H9 (cell line): Measurements from ENCODE around the gene HDAC7. TPM values are rescaled to one million over a fixed set of nuclear protein-coding genes. Genes with fewer than 3 reads are reported as not detected.

ENCODE experiments used
- DNase-seq: peaks from one replicate; pipeline ENCODE4 v3.0.0-alpha.2; 2017
- H2AFZ ChIP-seq: one replicate; pipeline ENCODE4 v1.6.1; 2013; ENCODE audit warnings: mild to moderate bottlenecking, low read length, control low read depth, moderate library complexity
- H2AK5ac ChIP-seq: 2 replicates; pipeline ENCODE4 v1.6.1; 2013; ENCODE audit warnings: low read length, control low read depth, mixed read lengths; ENCODE audit not compliant: insufficient read length
- H2BK120ac ChIP-seq: one replicate; pipeline ENCODE4 v1.6.1; 2013; ENCODE audit warnings: low read depth, mild to moderate bottlenecking, low read length, control low read depth, inconsistent platforms; ENCODE audit not compliant: poor library complexity, severe bottlenecking
- H2BK12ac ChIP-seq: 2 replicates; pipeline ENCODE4 v1.6.1; 2013; ENCODE audit warnings: low read length, control low read depth, mixed read lengths, low read depth; ENCODE audit not compliant: insufficient read length
- H2BK15ac ChIP-seq: 2 replicates; pipeline ENCODE4 v1.6.1; 2013; ENCODE audit warnings: low read depth, low read length, control low read depth
- H2BK20ac ChIP-seq: one replicate; pipeline ENCODE4 v1.6.1; 2013; ENCODE audit warnings: low read depth, mild to moderate bottlenecking, low read length, control low read depth, inconsistent platforms; ENCODE audit not compliant: poor library complexity, severe bottlenecking
- H2BK5ac ChIP-seq: 2 replicates; pipeline ENCODE4 v1.6.1; 2013; ENCODE audit warnings: low read length, control low read depth, mixed read lengths; ENCODE audit not compliant: insufficient read length
- H3K14ac ChIP-seq: 2 replicates; pipeline ENCODE4 v1.6.1; 2013; ENCODE audit warnings: low read length, control low read depth; ENCODE audit not compliant: insufficient read depth
- H3K18ac ChIP-seq: 2 replicates; pipeline ENCODE4 v1.6.1; 2013; ENCODE audit warnings: low read depth, mild to moderate bottlenecking, mixed read lengths, low read length, control low read depth; ENCODE audit not compliant: insufficient read length
- H3K23ac ChIP-seq: 2 replicates; pipeline ENCODE4 v1.6.1; 2013; ENCODE audit warnings: low read length, control low read depth, mixed read lengths, low read depth; ENCODE audit not compliant: insufficient read length
- H3K23me2 ChIP-seq: 2 replicates; pipeline ENCODE4 v1.6.1; 2013; ENCODE audit warnings: low read depth, mild to moderate bottlenecking, mixed read lengths, low read length, control low read depth; ENCODE audit not compliant: insufficient read length, poor library complexity, severe bottlenecking
- H3K27ac ChIP-seq: 2 replicates; pipeline ENCODE4 v1.5.1; 2013; ENCODE audit warnings: low read length, control low read depth, mixed read lengths, low read depth; ENCODE audit not compliant: insufficient read length
- H3K27me3 ChIP-seq: 2 replicates; pipeline ENCODE4 v1.6.1; 2013; ENCODE audit warnings: low read length, control low read depth, inconsistent platforms; ENCODE audit not compliant: insufficient read depth
- H3K4ac ChIP-seq: 2 replicates; pipeline ENCODE4 v1.6.1; 2013; ENCODE audit warnings: low read depth, mild to moderate bottlenecking, control low read depth, inconsistent platforms, low read length, moderate library complexity
- H3K4me1 ChIP-seq: 2 replicates; pipeline ENCODE4 v1.6.1; 2013; ENCODE audit warnings: low read length, control low read depth, inconsistent platforms; ENCODE audit not compliant: insufficient read depth
- H3K4me2 ChIP-seq: 2 replicates; pipeline ENCODE4 v1.6.1; 2013; ENCODE audit warnings: low read length, control low read depth, mixed read lengths; ENCODE audit not compliant: insufficient read length, insufficient read depth
- H3K56ac ChIP-seq: 2 replicates; pipeline ENCODE4 v1.6.1; 2013; ENCODE audit warnings: low read depth, mild to moderate bottlenecking, mixed read lengths, low read length, control low read depth; ENCODE audit not compliant: insufficient read length
- H3K79me1 ChIP-seq: 2 replicates; pipeline ENCODE4 v1.6.1; 2013; ENCODE audit warnings: low read depth, mild to moderate bottlenecking, moderate library complexity, low read length, control low read depth, inconsistent platforms; ENCODE audit not compliant: insufficient read depth, poor library complexity, severe bottlenecking
- H3K79me2 ChIP-seq: 2 replicates; pipeline ENCODE4 v1.6.1; 2013; ENCODE audit warnings: low read length, control low read depth, inconsistent platforms; ENCODE audit not compliant: insufficient read depth
- H3K9ac ChIP-seq: 2 replicates; pipeline ENCODE4 v1.6.1; 2013; ENCODE audit warnings: low read length, control low read depth, mixed read lengths; ENCODE audit not compliant: insufficient read length; ENCODE audit errors: extremely low read depth
- H3K9me3 ChIP-seq: one replicate; pipeline ENCODE4 v1.6.1; 2013; ENCODE audit warnings: low read depth, low read length, inconsistent platforms; ENCODE audit not compliant: control insufficient read depth
- H3T11ph ChIP-seq: one replicate; pipeline ENCODE4 v1.6.1; 2013; ENCODE audit warnings: mild to moderate bottlenecking, low read length, control low read depth, inconsistent platforms
- H4K20me1 ChIP-seq: one replicate; pipeline ENCODE4 v1.6.1; 2013; ENCODE audit not compliant: control insufficient read depth, insufficient read length, insufficient read depth
- H4K5ac ChIP-seq: 2 replicates; pipeline ENCODE4 v1.6.1; 2013; ENCODE audit warnings: low read depth, mild to moderate bottlenecking, mixed read lengths, low read length, control low read depth; ENCODE audit not compliant: insufficient read length
- H4K8ac ChIP-seq: replicated peaks from 2 replicates; pipeline ENCODE4 v1.6.1; 2013; ENCODE audit warnings: low read length, control low read depth, mixed read lengths, low read depth; ENCODE audit not compliant: insufficient read length
- H4K91ac ChIP-seq: 2 replicates; pipeline ENCODE4 v1.6.1; 2013; ENCODE audit warnings: low read depth, mild to moderate bottlenecking, moderate library complexity, mixed read lengths, low read length, control low read depth; ENCODE audit not compliant: insufficient read length
- H3K27ac Mint-ChIP-seq, 3 experiments: 2 replicates in 2 of 3; 3 replicates in 1 of 3; pipeline ENCODE4 v1.8.0; 2020 to 2021; ENCODE audit warnings: mixed read lengths in 3 of 3, mild to moderate bottlenecking in 1 of 3, moderate library complexity in 1 of 3
- H3K27me3 Mint-ChIP-seq: 2 replicates; pipeline ENCODE4 v1.8.0; 2021; ENCODE audit warnings: low read depth, mild to moderate bottlenecking, moderate library complexity, mixed read lengths
- H3K36me3 Mint-ChIP-seq, 3 experiments: 2 replicates in 2 of 3; 3 replicates in 1 of 3; pipeline ENCODE4 v1.8.0; 2020 to 2021; ENCODE audit warnings: low read depth in 3 of 3, mixed read lengths in 3 of 3; ENCODE audit not compliant: insufficient read depth in 1 of 3
- H3K4me1 Mint-ChIP-seq, 2 experiments: 2 replicates each; pipeline ENCODE4 v1.8.0; 2020; ENCODE audit warnings: mixed read lengths in 2 of 2
- H3K4me3 Mint-ChIP-seq, 2 experiments: 2 replicates in 1 of 2; 3 replicates in 1 of 2; pipeline ENCODE4 v1.8.0; 2020 to 2021; ENCODE audit warnings: mild to moderate bottlenecking in 2 of 2, mixed read lengths in 2 of 2, moderate library complexity in 1 of 2
- H3K9me3 Mint-ChIP-seq, 2 experiments: 2 replicates in 1 of 2; 3 replicates in 1 of 2; pipeline ENCODE4 v1.8.0; 2020; ENCODE audit warnings: mild to moderate bottlenecking in 2 of 2, mixed read lengths in 2 of 2, moderate library complexity in 1 of 2
- WGBS: extraction: QIAGEN DNeasy Blood & Tissue Kit; methylation state at CpG from one replicate; pipeline ENCODE4 v1.1.7; 2013; ENCODE audit warnings: missing lambda C conversion rate, low lambda C conversion rate, mixed read lengths; ENCODE audit not compliant: insufficient read length; ENCODE audit errors: extremely low coverage; 5-methylcytosine and 5-hydroxymethylcytosine counted together
- total RNA-seq: library from RNA; stranded (reverse); gene quantifications from 2 replicates; pipeline ENCODE4 v1.2.1, GENCODE V29; 2021
- TF ChIP-seq, protein P1 (sequence below): fragments of 200-600 bp; sonication (generic); conservative IDR thresholded peaks from 3 replicates; pipeline ENCODE4 v1.8.0; 2021; ENCODE audit warnings: antibody characterized with exemption, mild to moderate bottlenecking

HDAC7 gene
- total RNA-seq, 1 experiment from 2014 or later = 72.1 TPM

DNA sequence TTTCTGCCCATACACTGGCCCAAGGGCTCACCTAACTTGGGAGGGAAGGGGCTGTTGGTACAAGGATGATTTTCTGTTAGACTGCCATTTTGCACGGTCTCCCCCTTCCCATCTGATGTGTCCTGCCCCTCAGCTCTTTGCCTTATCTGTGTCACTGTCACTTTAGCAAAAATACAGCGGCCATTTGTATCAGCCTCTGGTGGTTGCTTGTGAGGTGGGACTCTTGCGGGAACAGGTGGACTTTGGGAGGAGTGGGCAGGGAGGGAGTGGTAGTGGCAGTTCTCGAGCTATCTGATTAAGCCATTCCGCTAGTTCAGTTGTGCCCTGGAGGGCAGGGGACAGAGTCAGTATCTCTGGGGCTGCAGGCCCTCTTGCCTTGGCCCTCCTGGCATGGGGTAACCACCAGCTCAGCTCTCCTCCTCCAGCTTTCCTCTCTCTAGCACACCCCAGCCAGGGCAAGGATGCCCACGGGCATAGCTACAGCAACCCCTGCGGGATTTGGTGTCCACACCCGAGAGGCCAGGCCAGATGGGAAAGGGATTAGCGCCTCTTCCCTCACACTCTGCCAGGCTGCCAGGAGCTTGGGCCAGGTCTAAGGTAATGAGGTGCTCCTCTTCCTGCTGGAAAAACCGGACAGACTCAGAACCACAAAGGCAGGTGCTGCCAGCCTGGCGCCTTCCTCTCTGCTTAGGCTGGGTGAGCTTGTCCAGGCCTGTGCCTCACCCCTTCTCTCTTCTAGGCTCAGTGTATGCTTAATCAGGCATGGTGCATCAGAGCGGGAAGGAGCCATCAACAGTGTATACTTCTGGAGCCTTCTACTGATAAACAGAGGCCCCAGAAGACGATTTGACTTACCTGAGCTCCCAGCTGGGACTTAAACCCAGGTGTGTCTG lies 38.0 kb downstream of the HDAC7 start:
- Histone ChIP-seq H3K14ac (no peak overlapping the region), H3K27ac (no peak overlapping the region), H3K23ac (no peak overlapping the region), H2AFZ (no peak overlapping the region), H3K9ac (no peak overlapping the region), H4K8ac (no peak overlapping the region), H2BK15ac (no peak overlapping the region), H3K27me3 (no peaks in the 10 kb centered on the region), H2BK12ac (no peak overlapping the region), H2BK5ac (no peak overlapping the region), H2AK5ac (no peak overlapping the region), H3K4me1 (peaks cover 3% of the 10 kb centered on the region; the same call in 1 of the 2 replicates), H3K79me1 (no peaks in the 10 kb centered on the region), H3K56ac (no peak overlapping the region), H3T11ph (no peak overlapping the region), H4K91ac (no peak overlapping the region), H3K4me2 (no peak overlapping the region), H3K9me3 (no peaks in the 10 kb centered on the region), H3K4ac (no peak overlapping the region), H2BK120ac (no peak overlapping the region), H3K18ac (no peak overlapping the region), H2BK20ac (no peak overlapping the region), H3K23me2 (no peaks in the 10 kb centered on the region), H3K79me2 (no peaks in the 10 kb centered on the region), H4K5ac (no peak overlapping the region), H4K20me1 (peaks cover 2% of the 10 kb centered on the region)
- H3K9me3 Mint-ChIP-seq = no peaks in the 10 kb centered on the region
- no peak overlapping the region for H3K27ac Mint-ChIP-seq
- peaks cover 9% of the 10 kb centered on the region for H3K27me3 Mint-ChIP-seq
- peaks cover 15 to 24% of the 10 kb centered on the region in 2 experiments for H3K4me1 Mint-ChIP-seq
- peaks cover 13 to 38% (median 29%) of the 10 kb centered on the region in 3 experiments; a peak in 6 of 7 replicates for H3K36me3 Mint-ChIP-seq
- no peak overlapping the region for H3K4me3 Mint-ChIP-seq
- DNase-seq = no peak
- TF ChIP-seq, protein P1, sequence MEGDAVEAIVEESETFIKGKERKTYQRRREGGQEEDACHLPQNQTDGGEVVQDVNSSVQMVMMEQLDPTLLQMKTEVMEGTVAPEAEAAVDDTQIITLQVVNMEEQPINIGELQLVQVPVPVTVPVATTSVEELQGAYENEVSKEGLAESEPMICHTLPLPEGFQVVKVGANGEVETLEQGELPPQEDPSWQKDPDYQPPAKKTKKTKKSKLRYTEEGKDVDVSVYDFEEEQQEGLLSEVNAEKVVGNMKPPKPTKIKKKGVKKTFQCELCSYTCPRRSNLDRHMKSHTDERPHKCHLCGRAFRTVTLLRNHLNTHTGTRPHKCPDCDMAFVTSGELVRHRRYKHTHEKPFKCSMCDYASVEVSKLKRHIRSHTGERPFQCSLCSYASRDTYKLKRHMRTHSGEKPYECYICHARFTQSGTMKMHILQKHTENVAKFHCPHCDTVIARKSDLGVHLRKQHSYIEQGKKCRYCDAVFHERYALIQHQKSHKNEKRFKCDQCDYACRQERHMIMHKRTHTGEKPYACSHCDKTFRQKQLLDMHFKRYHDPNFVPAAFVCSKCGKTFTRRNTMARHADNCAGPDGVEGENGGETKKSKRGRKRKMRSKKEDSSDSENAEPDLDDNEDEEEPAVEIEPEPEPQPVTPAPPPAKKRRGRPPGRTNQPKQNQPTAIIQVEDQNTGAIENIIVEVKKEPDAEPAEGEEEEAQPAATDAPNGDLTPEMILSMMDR = no peak
- WGBS = no CpG with 5 or more reads among the region's 13 CpGs
